Hepatocyte (in vitro differentiated cells): ENCODE data around the gene WASF3. TPM values are rescaled to one million over a fixed set of nuclear protein-coding genes. Genes with fewer than 3 reads are reported as not detected.

ENCODE experiments used
- DNase-seq: peaks from one replicate; pipeline ENCODE4 v3.0.0-alpha.2; 2016; ENCODE audit warnings: low spot score
- H2AFZ ChIP-seq: fragments of 200-600 bp; sonication (generic); 2 replicates; pipeline ENCODE4 v1.6.0; 2016; ENCODE audit warnings: antibody characterized with exemption, mild to moderate bottlenecking
- H3K27ac ChIP-seq: fragments of 200-600 bp; sonication (generic); 2 replicates; pipeline ENCODE4 v1.5.1; 2016; ENCODE audit warnings: mild to moderate bottlenecking
- H3K27me3 ChIP-seq: fragments of 200-600 bp; sonication (generic); 2 replicates; pipeline ENCODE4 v1.6.1; 2016
- H3K36me3 ChIP-seq: fragments of 200-600 bp; sonication (generic); replicated peaks from 2 replicates; pipeline ENCODE4 v1.5.1; 2016; ENCODE audit warnings: low read depth; ENCODE audit not compliant: insufficient read depth
- H3K4me1 ChIP-seq: fragments of 200-600 bp; sonication (generic); 2 replicates; pipeline ENCODE4 v1.5.1; 2016; ENCODE audit warnings: mild to moderate bottlenecking, moderate library complexity; ENCODE audit not compliant: insufficient read depth
- H3K4me2 ChIP-seq: fragments of 200-600 bp; sonication (generic); 2 replicates; pipeline ENCODE4 v1.6.0; 2016
- H3K4me3 ChIP-seq: fragments of 200-600 bp; sonication (generic); 2 replicates; pipeline ENCODE4 v1.5.1; 2016; ENCODE audit warnings: mild to moderate bottlenecking
- H3K79me2 ChIP-seq: fragments of 200-600 bp; sonication (generic); 2 replicates; pipeline ENCODE4 v1.6.0; 2017; ENCODE audit warnings: mild to moderate bottlenecking
- H3K9me2 ChIP-seq: fragments of 200-600 bp; sonication (generic); replicated peaks from 2 replicates; pipeline ENCODE4 v1.6.0; 2017; ENCODE audit warnings: mild to moderate bottlenecking; ENCODE audit not compliant: insufficient read depth
- H3K9me3 ChIP-seq: fragments of 200-600 bp; sonication (generic); 2 replicates; pipeline ENCODE4 v1.5.1; 2016; ENCODE audit warnings: low read depth, mild to moderate bottlenecking
- H4K20me1 ChIP-seq: fragments of 200-600 bp; sonication (generic); 2 replicates; pipeline ENCODE4 v1.6.0; 2016; ENCODE audit warnings: mild to moderate bottlenecking; ENCODE audit not compliant: insufficient read depth, poor library complexity, severe bottlenecking
- EZH2 ChIP-seq: fragments of 200-600 bp; sonication (generic); IDR thresholded peaks from 2 replicates; pipeline ENCODE4 v1.6.1; 2016; ENCODE audit warnings: antibody characterized with exemption, mild to moderate bottlenecking, borderline replicate concordance
- EZH2phosphoT487 ChIP-seq: fragments of 200-600 bp; sonication (generic); IDR thresholded peaks from one replicate; pipeline ENCODE4 v1.6.1; 2018; ENCODE audit warnings: antibody characterized with exemption, mild to moderate bottlenecking, low read depth, moderate library complexity; ENCODE audit not compliant: unreplicated experiment, severe bottlenecking
- WGBS: methylation state at CpG from one replicate; pipeline ENCODE4 v1.1.6; 2016; ENCODE audit warnings: low lambda C conversion rate; ENCODE audit errors: missing lambda C conversion rate; 5-methylcytosine and 5-hydroxymethylcytosine counted together
- polyA plus RNA-seq: library from polyadenylated mRNA; unstranded; fragments of >200 nt; fragmentation: Nextera tagmentation; extraction: Ambion mirVana; gene quantifications from 2 replicates; pipeline ENCODE4 v1.2.1, GENCODE V29; 2016
- total RNA-seq: library from RNA; depleted of rRNA; stranded (reverse); fragments of >200 nt; gene quantifications from 2 replicates; pipeline ENCODE4 v1.2.3, GENCODE V29; 2014
- TF ChIP-seq, protein P1 (sequence below): fragments of 200-600 bp; sonication (generic); IDR thresholded peaks from 2 replicates; pipeline ENCODE4 v1.5.1; 2016; ENCODE audit warnings: antibody characterized with exemption, mild to moderate bottlenecking; ENCODE audit not compliant: poor library complexity

The WASF3 gene
- total and polyA plus RNA-seq, 2 experiments from 2014 or later = 10.4 to 17.8 TPM

DNA sequence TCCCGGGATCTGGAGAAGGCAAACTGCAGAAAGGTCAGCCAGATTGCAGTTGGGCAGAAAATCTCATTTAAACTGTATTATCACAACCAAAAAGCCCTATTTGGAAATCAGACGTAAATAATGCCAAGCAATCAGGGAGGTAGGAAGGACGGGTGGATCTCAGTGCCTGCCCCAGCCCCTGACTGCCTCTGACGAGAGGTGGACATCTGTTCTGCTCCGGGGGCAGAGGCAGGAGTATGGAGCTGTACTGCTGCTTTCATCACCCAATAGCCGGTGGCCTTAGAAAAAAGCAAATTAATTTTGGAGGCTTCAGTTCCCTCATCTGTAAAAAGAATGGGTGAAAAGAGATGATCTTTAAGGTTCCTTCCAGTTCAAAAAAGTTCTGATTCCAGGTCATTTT lies 43.6 kb upstream of the WASF3 start:
- Histone ChIP-seq H3K27ac (no peak overlapping the region), H3K27me3 (no peaks in the 10 kb centered on the region), H3K4me3 (no peak overlapping the region), H3K79me2 (no peaks in the 10 kb centered on the region), H3K9me3 (no peaks in the 10 kb centered on the region), H3K4me1 (no peaks in the 10 kb centered on the region), H3K4me2 (no peak overlapping the region), H2AFZ (no peak overlapping the region), H3K9me2 (no peaks in the 10 kb centered on the region), H4K20me1 (no peaks in the 10 kb centered on the region), H3K36me3 (no peaks in the 10 kb centered on the region)
- DNase-seq = no peak
- TF ChIP-seq EZH2phosphoT487 (no peak), EZH2 (no peak)
- TF ChIP-seq, protein P1, sequence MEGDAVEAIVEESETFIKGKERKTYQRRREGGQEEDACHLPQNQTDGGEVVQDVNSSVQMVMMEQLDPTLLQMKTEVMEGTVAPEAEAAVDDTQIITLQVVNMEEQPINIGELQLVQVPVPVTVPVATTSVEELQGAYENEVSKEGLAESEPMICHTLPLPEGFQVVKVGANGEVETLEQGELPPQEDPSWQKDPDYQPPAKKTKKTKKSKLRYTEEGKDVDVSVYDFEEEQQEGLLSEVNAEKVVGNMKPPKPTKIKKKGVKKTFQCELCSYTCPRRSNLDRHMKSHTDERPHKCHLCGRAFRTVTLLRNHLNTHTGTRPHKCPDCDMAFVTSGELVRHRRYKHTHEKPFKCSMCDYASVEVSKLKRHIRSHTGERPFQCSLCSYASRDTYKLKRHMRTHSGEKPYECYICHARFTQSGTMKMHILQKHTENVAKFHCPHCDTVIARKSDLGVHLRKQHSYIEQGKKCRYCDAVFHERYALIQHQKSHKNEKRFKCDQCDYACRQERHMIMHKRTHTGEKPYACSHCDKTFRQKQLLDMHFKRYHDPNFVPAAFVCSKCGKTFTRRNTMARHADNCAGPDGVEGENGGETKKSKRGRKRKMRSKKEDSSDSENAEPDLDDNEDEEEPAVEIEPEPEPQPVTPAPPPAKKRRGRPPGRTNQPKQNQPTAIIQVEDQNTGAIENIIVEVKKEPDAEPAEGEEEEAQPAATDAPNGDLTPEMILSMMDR = no peak
- WGBS = 90% methylated on average over 6 of the region's 6 CpGs

DNA sequence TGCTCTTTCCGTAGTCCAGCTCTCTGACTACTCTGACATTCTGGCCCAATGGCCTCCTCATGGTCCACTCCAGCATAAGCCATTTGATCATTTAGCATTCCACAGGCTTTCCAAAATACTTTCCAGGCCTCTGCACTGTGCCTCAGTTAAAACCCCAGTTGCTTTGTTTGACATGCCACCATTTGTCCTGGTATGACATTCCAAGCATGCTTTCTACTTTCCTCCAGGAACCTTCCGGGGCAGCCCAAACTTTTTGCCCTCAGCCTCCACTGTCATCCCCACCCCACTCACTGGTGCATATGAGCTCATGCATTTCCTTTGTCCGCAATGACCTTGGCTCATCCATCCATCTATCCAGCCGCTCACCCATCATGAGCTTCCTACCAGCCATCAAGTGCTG lies 41.8 kb upstream of the WASF3 start:
- Histone ChIP-seq H3K79me2 (no peaks in the 10 kb centered on the region), H3K36me3 (no peaks in the 10 kb centered on the region), H3K9me3 (no peaks in the 10 kb centered on the region), H3K4me1 (no peaks in the 10 kb centered on the region), H3K4me2 (no peak overlapping the region), H4K20me1 (no peaks in the 10 kb centered on the region), H2AFZ (no peak overlapping the region), H3K27me3 (no peaks in the 10 kb centered on the region), H3K27ac (no peak overlapping the region), H3K9me2 (no peaks in the 10 kb centered on the region), H3K4me3 (no peak overlapping the region)
- no peak for DNase-seq
- TF ChIP-seq, protein P1 = no peak
- TF ChIP-seq EZH2phosphoT487 (no peak), EZH2 (no peak)
- 74% methylated on average over 4 of the region's 4 CpGs for WGBS

DNA sequence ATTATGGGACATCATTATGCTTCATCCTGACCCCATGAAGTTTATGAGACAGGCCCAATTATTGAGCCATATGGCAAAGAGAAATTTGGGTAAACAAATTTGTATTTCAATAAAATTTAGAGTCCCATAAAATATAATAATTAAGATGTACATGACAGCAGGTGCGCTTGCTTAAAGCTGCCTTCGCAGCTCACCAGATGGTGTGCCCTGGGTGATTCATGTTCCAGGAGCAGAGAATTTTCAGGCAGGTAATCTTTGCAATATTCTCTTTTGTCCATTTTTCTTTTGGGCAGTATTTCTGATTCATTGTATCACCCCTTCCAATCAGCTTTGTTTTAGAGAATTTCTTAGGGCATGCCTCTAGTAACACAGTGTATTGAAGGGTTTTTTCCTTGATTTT lies 39.5 kb upstream of the WASF3 start:
- no peaks in the 10 kb centered on the region for H4K20me1 ChIP-seq
- H3K27ac ChIP-seq = no peak overlapping the region
- H3K27me3 ChIP-seq = no peaks in the 10 kb centered on the region
- H3K36me3 ChIP-seq = no peaks in the 10 kb centered on the region
- no peaks in the 10 kb centered on the region for H3K9me2 ChIP-seq
- WGBS = 83% methylated on average over 2 of the region's 2 CpGs
- H3K4me1 ChIP-seq = no peaks in the 10 kb centered on the region
- no peak overlapping the region for H3K4me3 ChIP-seq
- TF ChIP-seq, protein P1 = no peak
- TF ChIP-seq EZH2phosphoT487 (no peak), EZH2 (no peak)
- no peaks in the 10 kb centered on the region for H3K9me3 ChIP-seq
- no peaks in the 10 kb centered on the region for H3K79me2 ChIP-seq
- no peak overlapping the region for H3K4me2 ChIP-seq
- DNase-seq = no peak
- H2AFZ ChIP-seq = no peak overlapping the region

DNA sequence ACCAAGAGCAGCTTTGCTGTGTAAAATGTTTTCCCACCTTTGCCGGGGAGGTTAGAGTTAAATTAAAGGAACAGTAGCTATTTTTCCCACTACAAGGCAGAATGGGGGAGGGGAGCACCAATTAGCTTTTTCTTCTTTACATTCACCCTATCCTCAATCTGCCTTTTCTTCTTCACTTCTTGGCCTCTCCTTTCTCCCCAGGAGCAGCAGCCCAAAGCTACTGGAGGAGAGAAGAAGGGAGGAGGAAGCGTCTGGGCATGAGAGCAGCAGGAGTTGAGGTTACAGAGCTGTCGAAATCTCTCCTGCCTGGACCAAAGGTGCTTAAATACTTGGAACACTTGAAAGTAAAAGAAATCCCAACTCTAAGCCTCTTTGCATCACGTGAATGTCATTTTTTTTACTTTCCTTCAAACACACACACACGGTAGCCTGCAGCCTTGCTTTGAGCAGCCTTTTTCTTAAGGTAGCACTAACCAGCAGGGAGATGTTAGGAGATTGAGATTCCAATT lies 39.0 kb upstream of the WASF3 start:
- H3K36me3 ChIP-seq = no peaks in the 10 kb centered on the region
- TF ChIP-seq, protein P1 = no peak
- TF ChIP-seq EZH2phosphoT487 (no peak), EZH2 (no peak)
- no peaks in the 10 kb centered on the region for H3K27me3 ChIP-seq
- H3K79me2 ChIP-seq = no peaks in the 10 kb centered on the region
- H2AFZ ChIP-seq = no peak overlapping the region
- no peaks in the 10 kb centered on the region for H4K20me1 ChIP-seq
- no peak overlapping the region for H3K4me3 ChIP-seq
- H3K4me1 ChIP-seq = no peaks in the 10 kb centered on the region
- DNase-seq = no peak
- H3K9me2 ChIP-seq = no peaks in the 10 kb centered on the region
- H3K9me3 ChIP-seq = no peaks in the 10 kb centered on the region
- 24% methylated on average over 5 of the region's 5 CpGs for WGBS
- H3K27ac ChIP-seq = no peak overlapping the region
- H3K4me2 ChIP-seq = no peak overlapping the region
